Osteocyte (in vitro differentiated cells): Measurements from ENCODE around the gene NRG2. TPM values are rescaled to one million over a fixed set of nuclear protein-coding genes. Genes with fewer than 3 reads are reported as not detected.

Experiments used
- DNase-seq: peaks from one replicate; pipeline ENCODE4 v3.0.0; 2021; ENCODE audit warnings: mixed read lengths; ENCODE audit not compliant: unreplicated experiment; ENCODE audit errors: extremely low spot score
- H3K27ac Mint-ChIP-seq: one replicate; pipeline ENCODE4 v1.8.0; 2021; ENCODE audit warnings: mild to moderate bottlenecking, mixed read lengths; ENCODE audit not compliant: unreplicated experiment
- H3K27me3 Mint-ChIP-seq: one replicate; pipeline ENCODE4 v1.8.0; 2021; ENCODE audit warnings: mixed read lengths; ENCODE audit not compliant: unreplicated experiment
- H3K36me3 Mint-ChIP-seq: one replicate; pipeline ENCODE4 v1.8.0; 2021; ENCODE audit warnings: mixed read lengths; ENCODE audit not compliant: unreplicated experiment
- H3K4me1 Mint-ChIP-seq: one replicate; pipeline ENCODE4 v1.8.0; 2021; ENCODE audit warnings: mixed read lengths; ENCODE audit not compliant: unreplicated experiment
- H3K4me3 Mint-ChIP-seq: one replicate; pipeline ENCODE4 v1.8.0; 2021; ENCODE audit warnings: mild to moderate bottlenecking, moderate library complexity, mixed read lengths; ENCODE audit not compliant: unreplicated experiment
- H3K9me3 Mint-ChIP-seq: one replicate; pipeline ENCODE4 v1.8.0; 2021; ENCODE audit warnings: mixed read lengths; ENCODE audit not compliant: unreplicated experiment
- total RNA-seq: library from RNA; stranded (reverse); gene quantifications from 2 replicates; pipeline ENCODE4 v1.2.1, GENCODE V29; 2021
- TF ChIP-seq, protein P1 (sequence below): fragments of 200-600 bp; sonication (generic); IDR thresholded peaks from 2 replicates; pipeline ENCODE4 v1.5.0; 2021; ENCODE audit warnings: antibody characterized with exemption, mild to moderate bottlenecking, moderate library complexity

NRG2 gene
- total RNA-seq, 1 donor from 2014 or later: 0.86 TPM

DNA sequence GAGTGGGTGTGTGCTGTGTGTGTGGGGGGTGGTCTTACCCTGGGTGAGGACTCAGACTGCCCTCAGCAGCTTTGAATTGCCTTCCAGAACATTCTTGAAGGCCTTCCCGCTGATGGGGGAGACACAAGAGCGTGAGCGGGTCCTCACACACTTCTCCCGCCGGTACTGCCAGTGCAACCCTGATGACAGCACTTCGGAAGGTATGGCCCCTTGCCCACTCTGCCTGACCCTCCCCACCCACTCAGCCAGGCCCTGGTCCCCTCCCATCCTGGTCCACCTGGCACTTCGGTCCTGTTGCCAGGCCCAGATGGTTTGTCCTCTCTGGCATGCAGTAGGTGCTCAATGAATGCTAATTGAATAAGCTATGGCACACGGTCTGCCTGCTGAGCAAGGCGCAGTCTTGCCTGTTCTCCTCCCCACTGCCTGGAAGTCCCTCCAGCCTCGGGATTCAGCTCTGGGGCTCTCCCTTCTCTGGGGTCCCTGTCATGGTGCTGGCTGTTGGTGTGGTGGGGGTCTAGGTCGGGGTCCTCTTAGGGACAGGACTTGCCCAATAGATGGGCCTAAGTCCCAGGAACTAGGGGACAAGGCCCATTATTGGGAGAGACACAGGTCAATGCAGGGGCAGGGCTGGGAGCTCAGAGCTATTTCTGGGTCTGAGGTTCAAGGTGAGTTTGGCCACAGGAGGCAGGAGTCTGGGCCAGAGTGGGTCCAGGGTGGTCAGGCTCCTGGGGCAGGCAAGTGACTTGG lies 221.1 kb downstream of the NRG2 start:
- no peak for DNase-seq
- TF ChIP-seq, protein P1, sequence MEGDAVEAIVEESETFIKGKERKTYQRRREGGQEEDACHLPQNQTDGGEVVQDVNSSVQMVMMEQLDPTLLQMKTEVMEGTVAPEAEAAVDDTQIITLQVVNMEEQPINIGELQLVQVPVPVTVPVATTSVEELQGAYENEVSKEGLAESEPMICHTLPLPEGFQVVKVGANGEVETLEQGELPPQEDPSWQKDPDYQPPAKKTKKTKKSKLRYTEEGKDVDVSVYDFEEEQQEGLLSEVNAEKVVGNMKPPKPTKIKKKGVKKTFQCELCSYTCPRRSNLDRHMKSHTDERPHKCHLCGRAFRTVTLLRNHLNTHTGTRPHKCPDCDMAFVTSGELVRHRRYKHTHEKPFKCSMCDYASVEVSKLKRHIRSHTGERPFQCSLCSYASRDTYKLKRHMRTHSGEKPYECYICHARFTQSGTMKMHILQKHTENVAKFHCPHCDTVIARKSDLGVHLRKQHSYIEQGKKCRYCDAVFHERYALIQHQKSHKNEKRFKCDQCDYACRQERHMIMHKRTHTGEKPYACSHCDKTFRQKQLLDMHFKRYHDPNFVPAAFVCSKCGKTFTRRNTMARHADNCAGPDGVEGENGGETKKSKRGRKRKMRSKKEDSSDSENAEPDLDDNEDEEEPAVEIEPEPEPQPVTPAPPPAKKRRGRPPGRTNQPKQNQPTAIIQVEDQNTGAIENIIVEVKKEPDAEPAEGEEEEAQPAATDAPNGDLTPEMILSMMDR: no peak
- Mint-ChIP-seq H3K27me3 (peaks cover 38% of the 10 kb centered on the region), H3K4me3 (no peak overlapping the region), H3K27ac (no peak overlapping the region), H3K4me1 (no peaks in the 10 kb centered on the region), H3K9me3 (peaks cover 6% of the 10 kb centered on the region), H3K36me3 (peaks cover 3% of the 10 kb centered on the region)

DNA sequence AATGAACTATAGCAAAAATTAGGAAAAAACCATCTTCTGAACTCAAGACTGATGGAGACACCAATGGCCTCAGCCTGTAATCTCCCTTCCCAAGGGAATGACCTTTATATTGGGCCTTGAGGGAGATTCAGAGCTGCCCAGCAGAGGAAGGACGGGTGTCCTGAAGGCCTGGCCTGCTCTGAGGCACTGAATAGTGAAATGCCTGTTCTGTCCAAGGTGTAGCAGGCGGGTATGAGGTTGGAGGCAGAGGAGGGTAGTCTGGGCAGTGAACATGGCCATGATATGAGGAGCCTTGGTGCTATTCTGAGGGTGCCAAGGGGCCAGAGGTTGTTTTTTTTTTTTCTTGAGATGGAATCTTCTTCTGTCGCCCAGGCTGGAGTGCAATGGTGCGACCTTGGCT lies 222.5 kb downstream of the NRG2 start:
- peaks cover 3% of the 10 kb centered on the region for H3K36me3 Mint-ChIP-seq
- no peaks in the 10 kb centered on the region for H3K4me1 Mint-ChIP-seq
- H3K27ac Mint-ChIP-seq: no peak overlapping the region
- no peak for DNase-seq
- no peak overlapping the region for H3K4me3 Mint-ChIP-seq
- TF ChIP-seq, protein P1: no peak
- peaks cover 35% of the 10 kb centered on the region for H3K27me3 Mint-ChIP-seq
- H3K9me3 Mint-ChIP-seq: peaks cover 6% of the 10 kb centered on the region

DNA sequence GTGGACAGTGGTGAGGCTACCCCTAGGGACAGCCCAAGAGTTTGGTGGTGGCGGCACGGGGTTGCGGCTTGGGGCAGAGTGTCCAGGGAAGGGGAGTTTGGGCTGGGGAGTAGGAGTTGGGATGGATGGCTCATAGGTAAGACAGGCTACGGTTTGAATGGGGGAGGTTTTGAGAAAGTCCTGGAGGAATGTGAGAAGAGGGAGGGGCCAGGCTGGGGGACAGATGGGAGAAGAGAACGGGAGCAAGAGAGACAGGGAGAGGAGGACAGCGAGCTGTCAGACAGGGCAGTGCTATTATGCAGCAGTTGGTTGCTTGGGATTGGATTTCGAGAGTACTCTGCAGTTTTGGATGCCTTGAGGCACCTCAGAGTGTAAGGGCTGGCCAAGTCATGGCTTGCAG lies 223.0 kb downstream of the NRG2 start:
- TF ChIP-seq, protein P1: no peak
- Mint-ChIP-seq H3K27me3 (peaks cover 34% of the 10 kb centered on the region), H3K27ac (no peak overlapping the region), H3K4me1 (no peaks in the 10 kb centered on the region), H3K4me3 (no peak overlapping the region), H3K9me3 (peaks cover 6% of the 10 kb centered on the region), H3K36me3 (peaks cover 3% of the 10 kb centered on the region)
- DNase-seq: no peak

DNA sequence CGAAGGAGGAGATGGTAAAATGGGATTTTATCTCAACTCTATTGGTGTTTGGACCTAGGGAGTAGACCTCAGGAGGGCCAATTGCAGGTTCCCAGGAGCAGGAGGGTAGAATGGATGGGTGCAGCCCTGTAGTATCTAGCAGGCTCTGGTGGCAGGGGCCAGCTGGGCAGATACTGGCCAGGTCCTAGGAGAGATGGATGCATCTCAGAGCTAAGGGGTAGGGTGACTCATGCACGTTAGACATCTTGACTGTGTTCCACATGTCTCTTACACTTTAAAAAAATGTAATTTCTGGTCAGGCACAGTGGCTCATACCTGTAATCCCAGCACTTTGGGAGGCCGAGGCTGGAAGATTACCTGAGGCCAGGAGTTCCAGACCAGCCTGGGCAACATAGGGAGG lies 225.1 kb downstream of the NRG2 start:
- H3K36me3 Mint-ChIP-seq: peaks cover 3% of the 10 kb centered on the region
- peaks cover 31% of the 10 kb centered on the region for H3K27me3 Mint-ChIP-seq

DNA sequence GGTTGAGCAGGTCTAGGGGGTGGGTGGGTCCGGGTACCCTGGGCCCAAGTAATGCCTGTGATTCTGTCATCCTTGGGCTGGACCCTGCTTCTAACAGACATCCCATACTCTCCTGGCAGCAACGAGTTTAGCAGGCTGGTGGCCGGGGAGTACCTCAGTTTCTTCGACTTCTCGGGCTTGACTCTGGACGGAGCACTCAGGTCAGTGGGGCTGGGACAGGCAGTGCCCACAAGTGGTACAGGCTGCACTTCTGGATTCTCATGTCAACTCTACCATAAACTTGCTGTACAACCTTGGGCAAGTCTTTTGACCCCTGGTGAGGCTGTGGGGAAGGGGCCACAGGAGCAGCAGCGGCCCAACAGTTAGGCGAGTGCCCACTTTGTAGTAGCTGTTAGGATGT lies 225.7 kb downstream of the NRG2 start:
- no peaks in the 10 kb centered on the region for H3K4me1 Mint-ChIP-seq
- H3K9me3 Mint-ChIP-seq: peaks cover 6% of the 10 kb centered on the region
- H3K36me3 Mint-ChIP-seq: peaks cover 3% of the 10 kb centered on the region
- no peak overlapping the region for H3K27ac Mint-ChIP-seq
- H3K27me3 Mint-ChIP-seq: peaks cover 35% of the 10 kb centered on the region
- TF ChIP-seq, protein P1: no peak
- no peak overlapping the region for H3K4me3 Mint-ChIP-seq
- DNase-seq: no peak

More for the DNA sequence above, 225.1 kb downstream of the NRG2 start:
- no peak overlapping the region for H3K27ac Mint-ChIP-seq
- H3K9me3 Mint-ChIP-seq: peaks cover 6% of the 10 kb centered on the region
- H3K4me1 Mint-ChIP-seq: no peaks in the 10 kb centered on the region
- TF ChIP-seq, protein P1: no peak
- no peak for DNase-seq
- no peak overlapping the region for H3K4me3 Mint-ChIP-seq
